Ovary (tissue), 9 donors: ENCODE measurements around the gene ST3GAL4. TPM values are rescaled to one million over a fixed set of nuclear protein-coding genes. Genes with fewer than 3 reads are reported as not detected.

Experiments
- DNase-seq, 5 donors: peaks; one replicate each; pipeline ENCODE4 v3.0.0-alpha.2; 2019 to 2020
- H3K27ac ChIP-seq, 2 donors: fragments of 200-600 bp; one replicate each; pipeline versions ENCODE4 v1.5.1 to v1.8.0; 2019 to 2022
- H3K27me3 ChIP-seq: fragments of 200-600 bp; one replicate; pipeline ENCODE4 v1.8.0; 2022
- H3K36me3 ChIP-seq: fragments of 200-600 bp; sonication (generic); one replicate; pipeline ENCODE4 v1.5.1; 2019
- H3K4me1 ChIP-seq: one replicate; pipeline ENCODE4 v1.8.1; 2013; ENCODE audit warnings: mild to moderate bottlenecking, moderate library complexity; ENCODE audit not compliant: insufficient read depth
- H3K4me3 ChIP-seq: fragments of 200-600 bp; sonication (generic); one replicate; pipeline ENCODE4 v1.5.1; 2017
- H3K9me3 ChIP-seq, 2 donors: fragments of 200-600 bp in 1 of 2; sonication (generic) in 1 of 2; one replicate each; pipeline versions ENCODE4 v1.5.1 to v1.8.1; 2013 to 2019; ENCODE audit warnings: mild to moderate bottlenecking in 1 of 2, moderate library complexity in 1 of 2
- EP300 ChIP-seq: sonication (generic); formaldehyde crosslinking; IDR thresholded peaks from one replicate; pipeline ENCODE4 v1.6.1; 2017; ENCODE audit warnings: antibody characterized with exemption
- POLR2A ChIP-seq: fragments of 450-650 bp; IDR thresholded peaks from one replicate; pipeline ENCODE4 v1.6.1; 2017; ENCODE audit warnings: antibody characterized with exemption, mild to moderate bottlenecking, moderate library complexity
- WGBS, 3 donors: extraction: QIAGEN DNeasy Blood & Tissue Kit in 1 of 3; methylation state at CpG; one replicate each; pipeline versions ENCODE4 v1.1.5 to v1.1.7; 2013 to 2017; 5-methylcytosine and 5-hydroxymethylcytosine counted together
- intact Hi-C, 4 donors: fragments of 100-400 bp; cut with DNase I; formaldehyde crosslinking; loops; one replicate each; pipeline versions ENCODE4 v1.11.0 to v1.15.1; 2022 to 2023
- polyA plus RNA-seq, 2 donors: library from polyadenylated mRNA; stranded (reverse); fragments of 200-250 nt in 1 of 2; fragments of 350-450 nt in 1 of 2; fragmentation: Illumina TruSeq in 1 of 2; extraction: RNeasy Lipid Tissue Mini Kit (QIAGEN cat#74804) in 1 of 2; gene quantifications; one replicate each; pipeline ENCODE4 v1.2.3, GENCODE V29; 2013 to 2014
- total RNA-seq, 7 donors: library from RNA; depleted of rRNA in 2 of 7; stranded (reverse); fragments of >200 nt in 2 of 7; fragmentation: NEBNext Ultra II Directional in 3 of 7; extraction: Animal tissue kit (Norgen Biotek cat#: 25700) in 3 of 7; gene quantifications; one replicate each; pipeline versions ENCODE4 v1.1.0 to v1.2.4, GENCODE V29; 2016 to 2023
- TF ChIP-seq, protein P1 (sequence below), 3 donors: fragments of 450-650 bp in 2 of 3; fragments of 200-600 bp in 1 of 3; IDR thresholded peaks; one replicate each; pipeline versions ENCODE4 v1.5.1 to v1.8.0; 2016 to 2022; ENCODE audit warnings: antibody characterized with exemption in 3 of 3, mild to moderate bottlenecking in 1 of 3
- donor health status: DM: no; HTN: no; CAD: no; lungs with moderate emphysema.
- donor health status: DM: no; HTN: no; CAD: no.
- donor health status: Bipolar disorder and iron deficiency.
- donor health status: DM: yes; HTN: yes; CAD: no.
- donor health status: DM: no; HTN: no; CAD: no.
- donor health status: DM: yes; HTN: yes; CAD: no.

ST3GAL4 gene
- total and polyA plus RNA-seq, 9 donors = 75.8 to 300 (median 120) TPM

GRCh38 chr11:126403658-126404057, 48.2 kb downstream of the ST3GAL4 start:
- TF ChIP-seq, protein P1, sequence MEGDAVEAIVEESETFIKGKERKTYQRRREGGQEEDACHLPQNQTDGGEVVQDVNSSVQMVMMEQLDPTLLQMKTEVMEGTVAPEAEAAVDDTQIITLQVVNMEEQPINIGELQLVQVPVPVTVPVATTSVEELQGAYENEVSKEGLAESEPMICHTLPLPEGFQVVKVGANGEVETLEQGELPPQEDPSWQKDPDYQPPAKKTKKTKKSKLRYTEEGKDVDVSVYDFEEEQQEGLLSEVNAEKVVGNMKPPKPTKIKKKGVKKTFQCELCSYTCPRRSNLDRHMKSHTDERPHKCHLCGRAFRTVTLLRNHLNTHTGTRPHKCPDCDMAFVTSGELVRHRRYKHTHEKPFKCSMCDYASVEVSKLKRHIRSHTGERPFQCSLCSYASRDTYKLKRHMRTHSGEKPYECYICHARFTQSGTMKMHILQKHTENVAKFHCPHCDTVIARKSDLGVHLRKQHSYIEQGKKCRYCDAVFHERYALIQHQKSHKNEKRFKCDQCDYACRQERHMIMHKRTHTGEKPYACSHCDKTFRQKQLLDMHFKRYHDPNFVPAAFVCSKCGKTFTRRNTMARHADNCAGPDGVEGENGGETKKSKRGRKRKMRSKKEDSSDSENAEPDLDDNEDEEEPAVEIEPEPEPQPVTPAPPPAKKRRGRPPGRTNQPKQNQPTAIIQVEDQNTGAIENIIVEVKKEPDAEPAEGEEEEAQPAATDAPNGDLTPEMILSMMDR (IDR thresholded peaks at IDR 0.05) = no peak
- TF ChIP-seq POLR2A (no peak), EP300 (no peak)
- intact Hi-C loops = loop anchor here in 1 of 4 donors (5.0 kb wide), 1 partner anchor 1259 kb away; no protein-coding TSS in a partner anchor
- Histone ChIP-seq H3K9me3 (no peaks in the 10 kb centered on the region), H3K27ac (no peak overlapping the region), H3K4me3 (no peak overlapping the region), H3K36me3 (no peaks in the 10 kb centered on the region), H3K27me3 (no peaks in the 10 kb centered on the region), H3K4me1 (peaks cover 13% of the 10 kb centered on the region)
- WGBS, 3 donors = 74 to 78% (median 76%) methylated on average over 8 of the region's 8 CpGs
- peak in 1 of 5 donors; percentile 40 for DNase-seq

DNA sequence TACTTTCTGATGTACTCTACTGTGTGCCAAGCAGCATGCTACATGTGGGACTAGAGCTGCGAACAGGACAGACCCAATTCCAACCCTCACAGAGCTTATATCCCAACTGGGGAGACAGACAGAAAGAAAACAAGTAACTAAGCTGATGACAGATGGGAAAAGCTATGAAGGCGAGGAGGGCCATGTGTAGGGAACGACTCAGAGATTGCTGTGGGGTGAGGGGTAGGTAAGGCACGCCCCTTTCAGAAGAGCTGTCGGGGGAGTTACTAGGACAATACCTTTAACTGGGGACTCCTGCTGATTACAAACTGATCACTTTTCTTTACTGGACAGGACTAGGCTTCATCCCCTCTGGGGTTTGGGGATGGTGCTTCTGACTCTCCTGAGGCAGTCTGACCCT, 48.9 kb downstream of the ST3GAL4 start:
- peaks cover 13% of the 10 kb centered on the region for H3K4me1 ChIP-seq
- 80 to 82% (median 81%) methylated on average over 5 of the region's 5 CpGs for WGBS, 3 donors
- H3K27ac ChIP-seq = peak overlapping the region in 1 of 2 donors; percentile 16

DNA sequence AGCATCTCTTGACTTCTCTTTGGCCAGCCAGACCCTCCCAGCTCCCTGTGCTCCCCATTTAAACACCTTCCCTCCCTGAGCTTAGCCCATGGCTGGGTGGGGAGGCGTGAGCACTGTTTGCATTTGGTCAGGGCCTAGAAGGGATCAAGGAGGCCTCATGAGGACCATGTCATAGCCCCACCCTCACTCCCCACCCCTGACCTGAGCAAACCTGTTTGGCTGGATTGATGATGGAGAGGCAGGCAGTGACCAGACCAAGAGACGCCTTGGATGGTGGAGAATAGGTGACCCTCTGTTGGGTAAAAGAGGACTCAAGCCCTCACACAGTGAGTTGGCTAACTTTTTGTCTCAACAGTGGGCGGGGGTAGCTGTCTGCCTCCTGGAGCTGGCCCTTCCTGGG, 49.9 kb downstream of the ST3GAL4 start:
- Histone ChIP-seq H3K4me3 (no peak overlapping the region), H3K27ac (peak overlapping the region in 1 of 2 donors; percentile 14), H3K4me1 (peaks cover 13% of the 10 kb centered on the region), H3K27me3 (no peaks in the 10 kb centered on the region), H3K36me3 (no peaks in the 10 kb centered on the region), H3K9me3 (no peaks in the 10 kb centered on the region)
- DNase-seq = no peak
- intact Hi-C loops = no loop called here
- WGBS, 3 donors = 91 to 97% (median 96%) methylated on average over 3 of the region's 3 CpGs
- TF ChIP-seq, protein P1 (IDR thresholded peaks at IDR 0.05) = no peak
- TF ChIP-seq EP300 (no peak), POLR2A (no peak)

More for the DNA sequence above, 48.9 kb downstream of the ST3GAL4 start:
- intact Hi-C loops = loop anchor here in 1 of 4 donors (5.0 kb wide), 1 partner anchor 1258 kb away; no protein-coding TSS in a partner anchor
- Histone ChIP-seq H3K9me3 (no peaks in the 10 kb centered on the region), H3K36me3 (no peaks in the 10 kb centered on the region), H3K27me3 (no peaks in the 10 kb centered on the region), H3K4me3 (no peak overlapping the region)
- no peak for DNase-seq
- TF ChIP-seq POLR2A = no peak
- no peak for TF ChIP-seq EP300
- TF ChIP-seq, protein P1 (IDR thresholded peaks at IDR 0.05) = no peak

DNA sequence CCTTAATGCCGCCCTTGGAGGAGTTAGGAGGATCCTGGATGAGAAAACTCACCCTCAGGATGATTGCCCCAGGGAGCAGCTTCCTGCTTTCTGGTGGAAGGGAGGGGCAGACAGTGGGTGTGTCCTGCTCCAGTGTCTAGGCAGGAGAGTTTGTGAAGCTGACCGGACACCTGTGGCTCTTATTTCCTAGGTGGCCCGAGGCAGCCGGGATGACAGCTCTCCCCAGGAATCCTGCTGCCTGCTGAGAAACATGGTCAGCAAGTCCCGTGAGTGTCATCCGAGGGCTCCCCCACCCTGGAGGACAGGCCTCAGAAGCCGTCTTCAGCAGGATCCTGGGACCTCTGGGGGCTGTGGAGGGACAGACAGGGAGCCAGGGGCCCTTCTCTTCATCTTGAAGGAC, 50.4 kb downstream of the ST3GAL4 start:
- Histone ChIP-seq H3K4me3 (no peak overlapping the region), H3K9me3 (no peaks in the 10 kb centered on the region), H3K27ac (peak overlapping the region in 1 of 2 donors; percentile 14), H3K27me3 (no peaks in the 10 kb centered on the region), H3K36me3 (no peaks in the 10 kb centered on the region), H3K4me1 (peaks cover 12% of the 10 kb centered on the region)
- WGBS, 3 donors = 84 to 96% (median 92%) methylated on average over 7 of the region's 7 CpGs
- TF ChIP-seq, protein P1 (IDR thresholded peaks at IDR 0.05) = no peak
- intact Hi-C loops = no loop called here
- no peak for DNase-seq
